Nephron progenitor cell (in vitro differentiated cells): ENCODE data around the gene ALPG.
"Not testable (repeated sequence)": the region's sequence is repeated elsewhere in the genome, so short reads cannot be mapped to it uniquely, and the experiment has no call there.

Experiments used
- DNase-seq: peaks from one replicate; pipeline ENCODE4 v3.0.0; 2021
- H3K27ac Mint-ChIP-seq: 2 replicates; pipeline ENCODE4 v1.8.0; 2021; ENCODE audit warnings: mild to moderate bottlenecking, moderate library complexity, mixed read lengths
- H3K27me3 Mint-ChIP-seq: 2 replicates; pipeline ENCODE4 v1.8.0; 2021; ENCODE audit warnings: mild to moderate bottlenecking, low read depth, mixed read lengths; ENCODE audit not compliant: poor library complexity
- H3K36me3 Mint-ChIP-seq: 2 replicates; pipeline ENCODE4 v1.8.0; 2021; ENCODE audit warnings: low read depth, mixed read lengths
- H3K4me1 Mint-ChIP-seq: 2 replicates; pipeline ENCODE4 v1.8.0; 2021; ENCODE audit warnings: mixed read lengths
- H3K4me3 Mint-ChIP-seq: 2 replicates; pipeline ENCODE4 v1.8.0; 2021; ENCODE audit warnings: mild to moderate bottlenecking, moderate library complexity, mixed read lengths
- H3K9me3 Mint-ChIP-seq: 2 replicates; pipeline ENCODE4 v1.8.0; 2021; ENCODE audit warnings: mild to moderate bottlenecking, moderate library complexity, mixed read lengths
- TF ChIP-seq, protein P1 (sequence below): fragments of 200-600 bp; sonication (generic); IDR thresholded peaks from 2 replicates; pipeline ENCODE4 v1.5.0; 2021; ENCODE audit warnings: antibody characterized with exemption

ALPG gene

DNA sequence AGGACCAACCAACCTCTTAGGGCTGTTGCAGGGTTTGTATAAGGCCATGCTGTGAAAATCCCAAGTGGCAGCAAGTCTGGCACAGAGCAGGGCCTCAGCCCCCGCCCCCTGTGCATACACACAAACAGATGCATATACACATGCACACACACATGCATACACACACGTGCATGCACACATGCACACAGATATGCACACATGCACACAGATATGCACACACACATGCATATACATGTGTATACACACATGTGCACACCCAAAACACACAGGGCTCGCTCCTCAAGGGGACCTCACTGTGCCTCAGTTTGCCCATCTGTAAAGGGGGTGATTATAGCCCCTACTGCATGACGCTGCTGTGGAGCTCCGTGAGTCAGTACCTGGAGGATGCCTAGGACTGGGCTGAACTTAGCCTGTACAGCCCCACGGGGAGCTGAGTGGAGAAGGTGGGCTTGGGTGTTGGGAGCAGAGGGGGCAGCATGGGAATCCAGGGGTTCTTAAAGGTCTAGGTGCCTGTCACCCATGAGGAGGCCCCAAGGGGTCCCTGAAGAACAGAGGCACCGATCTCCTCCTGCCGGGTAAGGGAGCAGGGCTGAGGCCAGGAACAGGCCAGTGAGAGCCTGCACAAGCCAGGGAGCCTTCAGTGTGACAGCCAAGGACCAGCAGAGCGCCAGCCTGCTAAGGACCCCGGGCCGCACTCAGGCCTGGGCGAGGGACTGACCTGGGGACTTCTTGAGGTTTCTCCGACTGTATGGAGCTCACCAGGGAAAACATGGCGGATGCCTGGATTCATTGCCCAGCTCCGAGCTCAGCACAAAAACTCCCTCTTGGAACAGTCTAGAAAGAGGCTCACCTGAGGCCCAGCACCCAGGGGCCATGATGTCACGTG, 25.3 kb downstream of the ALPG start:
- TF ChIP-seq, protein P1, sequence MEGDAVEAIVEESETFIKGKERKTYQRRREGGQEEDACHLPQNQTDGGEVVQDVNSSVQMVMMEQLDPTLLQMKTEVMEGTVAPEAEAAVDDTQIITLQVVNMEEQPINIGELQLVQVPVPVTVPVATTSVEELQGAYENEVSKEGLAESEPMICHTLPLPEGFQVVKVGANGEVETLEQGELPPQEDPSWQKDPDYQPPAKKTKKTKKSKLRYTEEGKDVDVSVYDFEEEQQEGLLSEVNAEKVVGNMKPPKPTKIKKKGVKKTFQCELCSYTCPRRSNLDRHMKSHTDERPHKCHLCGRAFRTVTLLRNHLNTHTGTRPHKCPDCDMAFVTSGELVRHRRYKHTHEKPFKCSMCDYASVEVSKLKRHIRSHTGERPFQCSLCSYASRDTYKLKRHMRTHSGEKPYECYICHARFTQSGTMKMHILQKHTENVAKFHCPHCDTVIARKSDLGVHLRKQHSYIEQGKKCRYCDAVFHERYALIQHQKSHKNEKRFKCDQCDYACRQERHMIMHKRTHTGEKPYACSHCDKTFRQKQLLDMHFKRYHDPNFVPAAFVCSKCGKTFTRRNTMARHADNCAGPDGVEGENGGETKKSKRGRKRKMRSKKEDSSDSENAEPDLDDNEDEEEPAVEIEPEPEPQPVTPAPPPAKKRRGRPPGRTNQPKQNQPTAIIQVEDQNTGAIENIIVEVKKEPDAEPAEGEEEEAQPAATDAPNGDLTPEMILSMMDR, result no peak
- no peaks in the 10 kb centered on the region for H3K36me3 Mint-ChIP-seq
- H3K27ac Mint-ChIP-seq, result no peak overlapping the region
- no peak overlapping the region for H3K4me3 Mint-ChIP-seq
- DNase-seq, result no peak
- peaks cover 3% of the 10 kb centered on the region for H3K4me1 Mint-ChIP-seq
- H3K27me3 Mint-ChIP-seq, result peaks cover 31% of the 10 kb centered on the region
- H3K9me3 Mint-ChIP-seq, result no peaks in the 10 kb centered on the region

DNA sequence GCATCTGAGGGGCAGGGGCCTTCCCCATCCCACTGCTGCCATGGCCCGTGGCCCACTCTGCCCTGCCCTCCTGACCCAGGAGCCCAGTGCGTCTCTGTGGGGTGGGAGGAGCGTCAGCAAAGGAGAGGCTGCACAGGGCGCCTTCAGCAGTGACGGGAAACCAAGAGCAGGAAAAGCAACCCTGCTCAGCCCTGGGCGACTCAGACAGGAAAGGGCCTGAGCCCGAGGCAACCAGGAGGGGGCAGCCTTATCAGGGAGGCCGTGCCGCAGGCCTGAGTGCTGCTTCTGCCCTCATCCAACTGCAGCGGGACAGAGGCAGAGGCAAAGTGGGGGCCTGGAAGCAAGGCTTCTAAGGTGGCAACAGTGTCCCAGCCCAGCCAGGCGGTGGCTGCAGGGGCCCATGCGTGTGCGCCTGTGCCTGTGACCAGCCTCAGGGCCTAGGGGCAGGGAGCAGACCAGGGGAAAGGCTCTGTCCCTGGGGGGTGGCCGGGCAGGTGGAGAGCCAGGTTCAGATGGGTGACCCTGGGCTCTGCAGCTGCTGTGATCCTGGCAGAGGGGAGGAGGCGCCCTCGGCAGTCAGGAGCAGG, 26.0 kb downstream of the ALPG start:
- Mint-ChIP-seq H3K27ac (no peak overlapping the region), H3K27me3 (peaks cover 32% of the 10 kb centered on the region), H3K4me1 (peaks cover 3% of the 10 kb centered on the region), H3K9me3 (no peaks in the 10 kb centered on the region), H3K4me3 (no peak overlapping the region), H3K36me3 (no peaks in the 10 kb centered on the region)
- TF ChIP-seq, protein P1, result peak; percentile 8
- DNase-seq, result no peak

DNA sequence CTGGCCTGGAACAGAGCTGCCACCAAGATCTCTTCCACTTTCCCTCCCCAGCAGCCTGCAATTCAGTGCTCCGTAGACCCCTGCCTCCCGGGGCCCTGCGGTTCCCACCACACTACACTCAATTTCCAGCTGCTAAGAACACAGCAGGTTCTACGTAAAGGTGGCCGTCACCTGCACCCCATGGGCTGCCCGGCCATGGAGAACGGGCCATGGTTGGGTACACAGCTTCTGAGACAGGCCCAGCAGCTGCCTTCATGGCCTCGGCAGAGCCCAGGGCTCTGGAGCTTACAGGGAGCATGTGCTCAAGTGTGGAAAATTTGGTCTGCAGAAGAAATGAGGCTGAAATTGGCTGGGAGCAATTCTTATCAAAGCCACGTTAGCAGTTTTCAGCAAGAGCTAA, 27.0 kb downstream of the ALPG start:
- H3K4me1 Mint-ChIP-seq, H3K9me3 Mint-ChIP-seq, H3K36me3 Mint-ChIP-seq, H3K4me3 Mint-ChIP-seq, H3K27ac Mint-ChIP-seq, DNase-seq: not testable (repeated sequence)
- peaks cover 37% of the 10 kb centered on the region for H3K27me3 Mint-ChIP-seq

DNA sequence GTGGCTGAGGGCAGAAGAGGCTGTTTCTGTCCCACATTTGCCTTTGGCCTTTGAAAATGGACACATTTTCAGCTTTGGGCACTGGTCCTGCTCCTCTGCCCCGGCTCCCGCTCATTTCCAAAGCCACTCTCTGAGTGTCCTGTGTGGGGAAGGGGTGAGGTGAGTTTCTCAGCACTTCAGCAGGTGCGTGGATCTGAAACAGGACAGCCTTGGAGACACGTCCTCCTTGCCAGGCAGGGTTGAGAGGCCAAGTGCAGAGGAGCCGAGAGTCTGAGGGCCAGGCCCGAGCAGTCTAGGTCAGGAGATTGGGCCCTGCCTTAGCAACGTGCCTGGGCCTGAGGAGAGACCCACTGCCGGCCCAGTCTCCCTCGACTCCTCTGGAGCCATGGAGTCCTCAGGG, 27.4 kb downstream of the ALPG start:
- H3K9me3 Mint-ChIP-seq, result no peaks in the 10 kb centered on the region
- peaks cover 35% of the 10 kb centered on the region for H3K27me3 Mint-ChIP-seq
- peaks cover 3% of the 10 kb centered on the region for H3K4me1 Mint-ChIP-seq
- H3K4me3 Mint-ChIP-seq, result no peak overlapping the region
- H3K36me3 Mint-ChIP-seq, result no peaks in the 10 kb centered on the region
- no peak overlapping the region for H3K27ac Mint-ChIP-seq
- DNase-seq, result no peak
- TF ChIP-seq, protein P1, result no peak

DNA sequence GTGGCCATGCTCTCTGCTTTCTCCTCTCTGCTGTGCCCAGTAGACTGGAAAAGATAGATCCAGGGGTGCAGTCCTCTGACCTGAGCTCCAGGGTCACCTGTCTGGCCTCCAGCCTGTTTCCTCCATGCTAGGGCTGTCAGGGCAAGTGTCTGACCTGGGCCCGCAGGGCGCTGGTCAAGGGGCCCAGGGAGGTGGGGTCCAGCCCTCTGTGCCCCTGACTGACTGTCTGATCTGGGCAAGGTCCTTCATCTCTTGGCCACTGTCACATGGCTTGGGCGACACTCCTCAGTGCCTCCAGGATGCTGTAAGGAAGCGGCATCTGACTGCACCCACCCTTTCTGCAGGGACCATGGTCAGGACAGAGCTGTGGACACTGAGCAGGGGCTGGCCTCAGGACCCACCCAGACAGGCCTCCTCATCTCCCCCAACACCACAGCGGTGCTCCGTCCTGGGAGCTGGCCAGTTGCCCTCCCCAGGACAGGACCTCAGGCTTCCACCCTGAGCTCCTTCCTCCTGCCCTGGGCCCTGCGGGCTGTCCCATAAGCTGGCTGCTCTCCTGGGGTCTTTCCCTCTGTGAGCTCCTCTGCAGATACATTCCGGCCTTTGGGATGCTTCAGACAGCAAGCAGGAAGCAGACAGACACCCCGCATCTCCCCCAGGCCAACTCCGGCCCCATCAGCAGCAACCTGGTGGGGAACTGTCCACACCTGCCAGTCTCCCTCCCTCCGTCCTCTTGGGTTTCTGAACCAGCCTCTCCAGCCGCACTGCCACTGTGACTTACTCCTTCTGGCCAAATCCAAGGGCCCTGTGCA, 28.1 kb downstream of the ALPG start:
- no peaks in the 10 kb centered on the region for H3K9me3 Mint-ChIP-seq
- TF ChIP-seq, protein P1, result no peak
- DNase-seq, result no peak
- H3K27ac Mint-ChIP-seq, result no peak overlapping the region
- no peak overlapping the region for H3K4me3 Mint-ChIP-seq
- H3K36me3 Mint-ChIP-seq, result no peaks in the 10 kb centered on the region
- H3K4me1 Mint-ChIP-seq, result peaks cover 3% of the 10 kb centered on the region
- H3K27me3 Mint-ChIP-seq, result peaks cover 34% of the 10 kb centered on the region

DNA sequence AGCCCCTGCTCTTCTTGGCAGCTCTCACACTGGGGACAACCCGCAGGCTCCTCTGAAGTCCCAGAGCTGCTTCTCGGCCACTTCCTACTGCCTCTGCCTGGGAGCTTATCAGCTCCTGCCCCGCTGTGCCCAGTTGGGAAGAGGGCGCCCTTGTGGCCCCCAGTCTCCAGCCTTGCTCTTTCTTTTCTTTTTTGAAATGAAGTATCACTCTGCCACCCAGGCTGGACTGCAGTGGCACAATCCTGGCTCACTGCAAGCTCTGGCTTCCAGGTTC, 28.7 kb downstream of the ALPG start:
- Mint-ChIP-seq H3K27ac (no peak overlapping the region), H3K36me3 (no peaks in the 10 kb centered on the region), H3K27me3 (peaks cover 38% of the 10 kb centered on the region), H3K4me3 (no peak overlapping the region), H3K4me1 (peaks cover 3% of the 10 kb centered on the region), H3K9me3 (no peaks in the 10 kb centered on the region)
- no peak for DNase-seq
- TF ChIP-seq, protein P1, result no peak
